ENCODE data around the gene DNASE1L3. TPM values are rescaled to one million over a fixed set of nuclear protein-coding genes. Genes with fewer than 3 reads are reported as not detected.

Gene DNASE1L3
- total and polyA plus RNA-seq, 2 of the 13 experiments (the other 11 are each of a cell fraction or from before 2014, with no cell fraction given): 0.86 to 1.7 TPM

DNA sequence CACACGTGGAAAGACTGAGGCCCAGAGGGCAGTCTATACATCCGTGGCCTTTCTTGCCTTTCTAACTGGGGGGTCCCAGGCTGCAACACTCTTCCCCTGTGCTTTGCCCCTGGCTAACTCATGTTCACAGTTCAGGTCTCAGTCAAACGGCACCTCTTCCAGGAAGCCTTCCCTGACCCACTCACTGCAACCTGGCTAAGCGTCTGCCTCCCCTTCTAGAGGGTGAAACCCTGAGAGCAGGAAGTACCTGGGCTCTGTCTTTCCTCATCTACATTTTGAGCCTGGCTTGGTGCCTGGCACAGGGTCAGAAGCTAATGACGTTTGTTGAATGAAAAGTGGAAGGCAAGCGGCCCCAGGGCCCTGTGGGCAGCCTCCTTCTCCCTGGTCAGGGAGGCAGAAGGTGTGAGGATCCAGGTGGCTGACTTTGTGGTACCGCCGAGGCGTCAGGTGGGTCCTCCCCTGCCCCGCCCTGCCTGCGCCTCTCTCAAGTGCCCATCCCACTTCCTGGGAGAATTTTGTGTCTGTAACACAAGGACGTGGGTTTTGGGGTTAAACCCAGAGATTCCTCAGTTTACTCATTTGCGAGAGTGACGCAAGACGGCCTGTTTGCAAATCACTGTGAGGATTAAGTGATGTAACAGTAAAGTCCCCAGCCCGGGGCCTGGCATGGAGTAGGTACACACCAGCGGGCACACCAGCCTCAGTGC is 32.1 kb downstream of the DNASE1L3 start:
- Histone ChIP-seq H3K4me1 (ENCODE audit: insufficient read depth, low read length) (peaks cover 100% of the 10 kb centered on the region), H3K27ac (ENCODE audit: extremely low read length, insufficient read depth, low read length) (no peak overlapping the region), H3K36me3 (replicated peaks in 1 of 2; ENCODE audit: control insufficient read depth in 1 of 2, insufficient read depth in 2 of 2, low read length in 2 of 2) (no peaks in the 10 kb centered on the region), H3K4me3 (replicated peaks in 1 of 3; ENCODE audit: insufficient read depth in 1 of 3, low read depth in 2 of 3, low read length in 3 of 3) (peak overlapping the region in 1 of 3 experiments; percentile 29; a peak in 1 of 6 replicates), H2AFZ (ENCODE audit: low read length) (no peak overlapping the region), H4K20me1 (ENCODE audit: insufficient read depth, low read length) (no peaks in the 10 kb centered on the region), H3K4me2 (ENCODE audit: low read depth, low read length) (peak overlapping the region; percentile 77), H3K9me3 (ENCODE audit: low read length) (no peaks in the 10 kb centered on the region), H3K79me2 (ENCODE audit: insufficient read depth, low read length) (no peaks in the 10 kb centered on the region), H3K9ac (ENCODE audit: insufficient read depth, low read depth, low read length) (no peak overlapping the region; the same call in 1 of the 2 replicates), H3K27me3 (ENCODE audit: control insufficient read depth in 1 of 2, insufficient read depth in 2 of 2, low read length in 2 of 2) (peaks cover 0 to 16% of the 10 kb centered on the region in 2 experiments; a peak in 2 of 5 replicates)
- DNase-seq (ENCODE audit: low spot score): no peak
- no peak for FAIRE-seq
- ChIA-PET POLR2A (interaction anchor here (1.3 to 1.7 kb wide), 2 partner anchors 10 to 128 kb away, joined by 3 to 11 read pairs; partner anchors contain the start of genes HTD2 and RPP14), CTCF (ENCODE audit: low intra/inter-chr PET ratio, low total read pairs) (interaction anchor here (1.1 to 1.3 kb wide), 3 partner anchors 8 to 236 kb away, joined by 4 to 5 read pairs (median 4); no protein-coding TSS in a partner anchor)
- ATAC-seq: no peak
- in situ Hi-C loops (cut with HindIII; ENCODE audit: extremely low pct_ligation_motif_present, low pct_unique_long_range_greater_than_20kb): no loop called here
- TF ChIP-seq HNRNPL (IDR thresholded peaks at IDR 0.05; ENCODE audit: low read depth, low read length): 0 out of 2 replicates have a peak, but pooled peaks have one; percentile 24
- peak; percentile 97 for TF ChIP-seq ZNF3 (CRISPR knock-in tag; IDR thresholded peaks at IDR 0.05)
- TF ChIP-seq NCOA1 (CRISPR knock-in tag; IDR thresholded peaks at IDR 0.05): no peak
- no peak for TF ChIP-seq KLF15 (CRISPR knock-in tag; IDR thresholded peaks at IDR 0.05; ENCODE audit: borderline replicate concordance)
- peak; percentile 86 for TF ChIP-seq ZFP36 (IDR thresholded peaks at IDR 0.05; ENCODE audit: borderline replicate concordance, low read depth, low read length, partially characterized antibody)
- no peak for TF ChIP-seq ZNF7 (CRISPR knock-in tag; IDR thresholded peaks at IDR 0.05)
- TF ChIP-seq ZMYM3 (CRISPR knock-in tag; IDR thresholded peaks at IDR 0.05): peak; percentile 88
- TF ChIP-seq ZNF629 (CRISPR knock-in tag; conservative IDR thresholded peaks at IDR 0.05): peak; percentile 84
- no peak for TF ChIP-seq FLYWCH1 (CRISPR knock-in tag; IDR thresholded peaks at IDR 0.05)
- TF ChIP-seq HDAC1 (CRISPR knock-in tag; IDR thresholded peaks at IDR 0.05): 0 out of 2 replicates have a peak, but pooled peaks have one; percentile 26
- TF ChIP-seq CHD4 (IDR thresholded peaks at IDR 0.05; ENCODE audit: borderline replicate concordance, low read length): no peak
- 0 out of 2 replicates have a peak, but pooled peaks have one; percentile 19 for TF ChIP-seq CEBPG (CRISPR knock-in tag; IDR thresholded peaks at IDR 0.05)
- peak; percentile 44; the same call in 1 of the 2 replicates for TF ChIP-seq CEBPB (IDR thresholded peaks at IDR 0.05; ENCODE audit: borderline replicate concordance, low read depth, low read length)
- TF ChIP-seq NCOA5 (CRISPR knock-in tag; IDR thresholded peaks at IDR 0.05): no peak
- 0 out of 2 replicates have a peak, but pooled peaks have one; percentile 9 for TF ChIP-seq PHF21A (CRISPR knock-in tag; IDR thresholded peaks at IDR 0.05)
- BruUV-seq (replicated peaks): no TSS peak
- intact Hi-C loops (cut with micrococcal nuclease; ENCODE audit: unreplicated experiment): no loop called here
- 22% methylated on average over 8 of the region's 17 CpGs for WGBS (ENCODE audit: low lambda C conversion rate)
